Measurements from ENCODE around the gene TTLL4.

GRCh38 chr2:218710334-218710686, 325 bp upstream of the TTLL4 start:
- no peak for TF ChIP-seq POLR2A (IDR thresholded peaks at IDR 0.05)
- no peak for TF ChIP-seq CTCF (IDR thresholded peaks at IDR 0.05)
